Neural crest cell (in vitro differentiated cells): ENCODE data around the gene AKAP13. TPM values are rescaled to one million over a fixed set of nuclear protein-coding genes. Genes with fewer than 3 reads are reported as not detected.

Experiments
- DNase-seq: peaks from one replicate; pipeline ENCODE4 v3.0.0; 2021; ENCODE audit warnings: low read depth, mixed read lengths, low spot score
- H3K27ac Mint-ChIP-seq: one replicate; pipeline ENCODE4 v1.8.0; 2021; ENCODE audit warnings: mild to moderate bottlenecking, mixed read lengths; ENCODE audit not compliant: unreplicated experiment
- H3K27me3 Mint-ChIP-seq: 2 replicates; pipeline ENCODE4 v1.8.0; 2021; ENCODE audit warnings: low read depth, mild to moderate bottlenecking, mixed read lengths
- H3K36me3 Mint-ChIP-seq: 2 replicates; pipeline ENCODE4 v1.8.0; 2021; ENCODE audit warnings: low read depth, mild to moderate bottlenecking, mixed read lengths
- H3K4me1 Mint-ChIP-seq: 2 replicates; pipeline ENCODE4 v1.8.0; 2021; ENCODE audit warnings: mixed read lengths
- H3K4me3 Mint-ChIP-seq: one replicate; pipeline ENCODE4 v1.8.0; 2021; ENCODE audit warnings: mild to moderate bottlenecking, mixed read lengths
- H3K9me3 Mint-ChIP-seq: 2 replicates; pipeline ENCODE4 v1.8.0; 2021; ENCODE audit warnings: mixed read lengths
- CTCF ChIP-seq: fragments of 200-600 bp; sonication (generic); conservative IDR thresholded peaks from 2 replicates; pipeline ENCODE4 v1.5.0; 2021; ENCODE audit warnings: antibody characterized with exemption, mild to moderate bottlenecking
- total RNA-seq: library from RNA; stranded (reverse); gene quantifications from 2 replicates; pipeline ENCODE4 v1.2.1, GENCODE V29; 2021

AKAP13 gene
- total RNA-seq, 1 donor from 2014 or later: 81.3 TPM

DNA sequence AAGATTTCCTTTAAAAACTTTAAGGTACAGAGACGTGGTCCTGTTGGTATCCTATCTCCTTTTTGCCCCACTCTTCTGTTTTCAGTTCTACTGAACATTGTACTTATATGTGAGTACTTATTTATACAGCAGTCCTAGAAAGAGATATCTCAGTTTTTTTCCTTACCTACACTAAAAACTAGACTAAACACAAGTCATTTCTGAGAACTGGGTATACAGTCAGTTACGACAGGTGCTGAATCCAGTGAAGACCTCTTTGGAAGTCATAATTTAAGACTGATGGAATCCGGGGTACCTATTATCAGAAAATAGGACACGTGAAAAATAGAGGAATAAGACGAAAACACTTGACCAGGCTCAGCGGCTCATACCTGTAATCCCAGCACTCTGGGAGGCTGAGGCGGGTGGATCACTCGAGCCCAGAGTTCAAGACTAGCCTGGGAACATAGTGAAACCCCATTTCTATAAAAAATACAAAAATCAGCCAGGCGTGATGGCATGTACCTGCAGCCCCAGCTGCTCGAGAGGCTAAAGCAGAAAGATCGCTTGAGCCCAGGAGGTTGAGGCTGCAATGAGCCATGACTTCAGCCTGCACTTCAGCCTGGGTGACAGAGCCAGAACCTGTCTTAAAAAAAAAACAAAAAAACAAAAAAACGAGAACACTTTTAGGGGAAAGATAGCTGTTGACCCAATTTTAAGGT is 338.0 kb downstream of the AKAP13 start:
- no peak for TF ChIP-seq CTCF
- H3K27ac Mint-ChIP-seq: no peak overlapping the region
- DNase-seq: no peak
- H3K36me3 Mint-ChIP-seq: peaks cover 28% of the 10 kb centered on the region
- no peaks in the 10 kb centered on the region for H3K4me1 Mint-ChIP-seq
- no peaks in the 10 kb centered on the region for H3K9me3 Mint-ChIP-seq
- H3K27me3 Mint-ChIP-seq: no peaks in the 10 kb centered on the region
- no peak overlapping the region for H3K4me3 Mint-ChIP-seq

- no peak overlapping the region for H3K4me3 Mint-ChIP-seq
- TF ChIP-seq CTCF: no peak
- H3K4me1 Mint-ChIP-seq: no peaks in the 10 kb centered on the region
- peaks cover 24% of the 10 kb centered on the region for H3K36me3 Mint-ChIP-seq
- H3K9me3 Mint-ChIP-seq: no peaks in the 10 kb centered on the region
- DNase-seq: no peak
- no peaks in the 10 kb centered on the region for H3K27me3 Mint-ChIP-seq
- no peak overlapping the region for H3K27ac Mint-ChIP-seq
These were observed 338.6 kb downstream of the AKAP13 start for GRCh38 chr15:85718981-85719380.

DNA sequence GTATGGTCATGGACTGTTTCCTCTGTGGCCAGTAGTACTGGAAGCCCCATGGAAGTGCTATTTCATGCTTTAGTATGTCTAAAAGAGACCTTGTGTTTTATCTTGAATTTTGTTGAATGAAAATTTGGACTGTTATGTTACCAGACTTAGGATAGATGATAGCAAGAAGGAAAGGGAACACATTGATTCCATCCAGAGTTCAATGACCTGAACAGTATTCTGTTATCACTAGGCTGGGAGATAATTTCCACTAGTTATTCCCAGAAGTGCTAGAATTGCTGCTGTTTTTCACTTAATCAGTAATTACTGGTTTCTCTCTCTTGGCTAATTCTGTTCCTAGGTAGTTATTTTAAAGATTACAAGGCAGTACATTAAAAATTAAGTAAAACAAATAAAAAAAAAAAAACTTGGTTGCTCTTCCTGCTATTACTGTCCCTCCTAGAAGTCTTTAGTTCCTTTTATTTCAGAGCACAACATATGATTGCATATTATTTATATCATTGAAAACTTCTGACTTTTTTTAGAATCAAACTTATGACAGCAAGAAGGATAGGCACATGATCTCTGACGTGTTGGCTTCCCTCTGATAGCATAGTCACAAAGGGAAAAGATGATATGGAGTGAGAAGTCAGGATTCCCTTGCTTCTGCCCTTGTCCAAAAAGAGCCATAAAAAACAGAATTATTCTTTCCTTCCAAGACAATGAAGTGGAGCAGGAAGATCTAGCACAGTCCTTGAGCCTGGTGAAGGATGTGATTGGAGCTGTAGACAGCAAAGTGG is 342.2 kb downstream of the AKAP13 start:
- Mint-ChIP-seq H3K27me3 (no peaks in the 10 kb centered on the region), H3K9me3 (no peaks in the 10 kb centered on the region), H3K27ac (no peak overlapping the region), H3K36me3 (peaks cover 11% of the 10 kb centered on the region), H3K4me1 (no peaks in the 10 kb centered on the region), H3K4me3 (no peak overlapping the region)
- TF ChIP-seq CTCF: no peak
- no peak for DNase-seq

DNA sequence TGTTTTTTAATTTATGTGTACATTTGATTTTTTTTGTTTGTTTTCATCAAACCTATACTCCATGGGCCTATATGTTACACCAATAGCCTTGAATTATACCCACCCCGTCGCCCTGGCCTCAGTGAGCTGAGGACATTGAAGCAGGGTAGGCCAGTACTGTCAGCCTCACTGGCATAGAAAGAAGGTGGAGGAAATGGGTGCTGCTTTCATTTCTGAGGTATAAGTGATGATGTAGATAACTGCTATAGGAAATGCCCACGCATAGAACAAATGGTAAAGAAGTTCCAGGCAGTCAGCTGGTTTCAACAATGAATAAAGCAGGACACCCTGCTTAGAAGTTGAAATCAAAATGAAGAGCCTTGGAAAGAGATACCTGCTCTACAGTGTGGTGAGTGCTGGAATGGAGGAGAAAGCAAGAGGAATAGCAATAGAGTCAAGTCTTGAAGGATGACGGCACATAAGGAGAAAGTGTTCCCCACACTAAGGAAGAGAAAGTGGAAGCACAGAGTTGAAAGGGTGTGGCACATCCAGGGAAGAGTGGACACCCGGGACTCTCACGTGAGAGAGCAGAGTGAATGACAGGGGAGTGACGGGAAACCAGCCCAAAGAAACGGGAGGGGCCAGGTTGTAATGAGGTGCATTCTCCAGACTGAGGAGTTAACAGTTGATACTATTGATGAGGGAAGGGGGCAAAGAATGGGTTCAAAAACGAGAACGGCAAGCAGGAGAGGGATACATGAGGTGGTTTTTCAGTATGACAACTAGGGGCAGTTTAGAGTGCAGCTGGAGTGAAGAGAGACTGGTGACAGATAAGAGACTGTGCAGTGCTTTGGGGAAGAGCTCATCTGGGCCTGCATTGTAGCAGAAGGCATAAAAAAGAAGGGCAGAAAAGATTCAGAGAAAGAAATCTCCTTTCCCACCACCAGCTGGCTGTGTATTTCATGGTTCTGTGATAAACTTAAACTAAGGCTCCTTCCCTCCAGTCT is 343.9 kb downstream of the AKAP13 start:
- Mint-ChIP-seq H3K36me3 (peaks cover 3% of the 10 kb centered on the region), H3K9me3 (no peaks in the 10 kb centered on the region), H3K4me1 (no peaks in the 10 kb centered on the region), H3K4me3 (no peak overlapping the region), H3K27me3 (no peaks in the 10 kb centered on the region), H3K27ac (no peak overlapping the region)
- TF ChIP-seq CTCF: no peak
- no peak for DNase-seq

GRCh38 chr15:85725019-85725418 is 344.6 kb downstream of the AKAP13 start:
- H3K4me1 Mint-ChIP-seq: no peaks in the 10 kb centered on the region
- no peak for TF ChIP-seq CTCF
- H3K27ac Mint-ChIP-seq: no peak overlapping the region
- peaks cover 3% of the 10 kb centered on the region for H3K36me3 Mint-ChIP-seq
- no peaks in the 10 kb centered on the region for H3K27me3 Mint-ChIP-seq
- no peak for DNase-seq
- H3K4me3 Mint-ChIP-seq: no peak overlapping the region
- H3K9me3 Mint-ChIP-seq: no peaks in the 10 kb centered on the region
